HTERT RPE-1 (cell line): Measurements from ENCODE around the gene PARN.

Experiments
- in situ Hi-C: fragments of 300-500 bp; cut with MboI; formaldehyde crosslinking; loops from 4 replicates; pipeline ENCODE4 v1.14.3; 2020; ENCODE audit warnings: low sequenced_read_pairs

Gene PARN

DNA sequence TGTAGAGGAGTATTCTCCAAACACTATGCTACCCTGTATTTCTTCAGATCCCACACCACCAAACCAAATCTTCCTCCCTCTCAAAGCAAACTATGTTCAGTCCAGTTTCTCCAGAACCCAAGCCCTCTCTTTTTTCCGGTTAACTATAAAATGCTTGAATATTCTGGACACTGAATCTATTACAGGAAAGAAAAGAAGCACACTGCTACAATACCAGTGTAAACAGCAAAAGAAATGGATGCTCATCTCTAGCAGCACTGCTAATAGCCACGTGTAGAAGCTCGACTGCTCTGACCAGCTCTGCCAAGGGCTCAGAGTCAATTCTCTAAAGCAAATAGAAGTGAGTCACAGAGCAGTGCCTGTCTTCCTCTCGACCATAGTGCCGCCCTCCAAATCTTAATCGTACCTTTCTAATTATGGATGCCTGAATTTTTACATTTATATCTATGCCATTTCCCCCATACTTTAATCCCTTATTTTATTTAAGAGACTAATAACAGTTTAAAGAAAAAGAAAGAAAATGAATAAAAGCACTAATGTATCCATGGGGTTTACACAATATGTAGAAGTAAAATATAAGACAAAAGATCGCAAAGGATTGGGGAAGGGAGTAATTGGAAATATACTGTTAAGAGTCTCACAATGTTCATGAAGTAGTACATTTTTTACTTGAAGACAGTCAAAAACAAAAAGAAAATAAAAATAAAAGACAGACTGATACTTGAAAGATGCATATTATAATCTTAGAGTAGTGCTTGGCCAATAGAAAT is 154.5 kb downstream of the PARN start:
- in situ Hi-C loops: no loop called here

DNA sequence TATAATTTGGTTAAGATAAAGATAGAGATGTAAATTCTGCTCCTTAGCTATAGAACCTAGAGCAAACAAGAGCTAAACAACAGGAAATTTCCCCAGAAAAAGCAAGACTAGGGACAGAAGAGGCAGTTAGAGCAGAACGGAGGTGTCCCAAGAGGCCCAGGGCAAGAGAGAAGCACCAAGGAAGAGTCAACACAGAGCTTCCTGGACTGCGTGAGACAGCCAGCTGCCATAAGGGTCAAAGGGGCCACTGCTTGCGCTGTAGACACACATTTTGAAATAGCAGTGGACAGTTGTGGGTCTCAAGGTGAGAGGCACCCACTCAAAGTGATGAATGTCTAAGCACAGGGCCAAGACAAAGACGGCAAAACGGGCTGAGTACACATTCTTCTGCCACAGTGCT is 156.6 kb downstream of the PARN start:
- in situ Hi-C loops: no loop called here

DNA sequence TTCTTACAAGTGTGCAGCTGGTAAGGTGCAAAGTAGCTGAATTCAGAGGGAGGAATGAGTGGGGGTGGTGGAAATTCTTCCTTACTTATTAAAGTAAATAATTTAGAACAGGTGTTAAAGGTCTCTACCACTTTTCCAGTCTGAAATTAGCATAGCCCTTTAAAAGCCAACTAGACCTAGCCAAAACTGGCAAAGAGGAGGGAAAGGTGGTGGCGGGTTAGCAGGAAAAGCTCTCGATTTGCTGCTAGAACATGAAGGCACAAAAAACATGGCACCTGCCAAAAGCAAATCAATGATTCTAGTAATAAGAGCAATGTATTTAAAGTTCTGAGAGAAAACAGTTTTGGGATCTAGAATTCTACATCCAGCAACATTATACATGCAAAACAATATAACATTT is 157.7 kb downstream of the PARN start:
- in situ Hi-C loops: no loop called here

DNA sequence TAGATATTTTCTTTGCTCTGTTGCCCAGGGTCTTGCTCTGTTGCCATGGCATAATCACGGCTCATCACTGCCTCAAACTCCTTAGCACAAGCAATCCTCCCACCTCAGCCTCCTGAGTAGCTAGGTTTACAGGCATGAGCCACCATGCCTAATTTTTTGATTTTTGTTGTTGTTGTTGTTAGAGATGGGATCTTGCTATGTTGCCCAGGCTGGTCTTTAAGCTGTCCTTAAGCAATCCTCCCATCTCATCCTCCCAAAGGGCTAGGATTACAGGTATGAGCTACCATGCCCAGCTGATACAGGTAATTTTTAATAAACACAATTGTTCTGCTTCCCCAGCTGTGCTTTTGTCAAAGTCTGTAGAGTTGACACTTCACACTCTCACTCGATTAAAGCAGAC is 159.3 kb downstream of the PARN start:
- in situ Hi-C loops: no loop called here

DNA sequence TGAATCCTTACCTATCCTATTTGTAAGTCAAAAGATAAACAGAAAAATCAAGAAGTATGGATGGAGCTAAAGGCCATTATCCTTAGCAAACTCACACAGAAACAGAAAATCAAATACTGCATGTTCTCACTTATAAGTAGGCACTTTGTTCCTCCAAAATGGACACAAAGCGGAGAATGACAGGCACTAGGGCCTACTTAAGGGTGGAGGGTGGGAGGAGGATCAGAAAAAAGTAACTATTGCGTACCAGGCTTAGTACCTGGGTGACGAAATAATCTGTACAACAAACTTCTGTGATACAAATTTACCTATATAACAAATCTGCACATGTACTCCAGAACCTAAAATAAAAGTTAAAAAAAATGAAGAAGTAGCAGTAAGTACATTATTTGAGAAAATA is 164.3 kb downstream of the PARN start:
- in situ Hi-C loops: no loop called here

DNA sequence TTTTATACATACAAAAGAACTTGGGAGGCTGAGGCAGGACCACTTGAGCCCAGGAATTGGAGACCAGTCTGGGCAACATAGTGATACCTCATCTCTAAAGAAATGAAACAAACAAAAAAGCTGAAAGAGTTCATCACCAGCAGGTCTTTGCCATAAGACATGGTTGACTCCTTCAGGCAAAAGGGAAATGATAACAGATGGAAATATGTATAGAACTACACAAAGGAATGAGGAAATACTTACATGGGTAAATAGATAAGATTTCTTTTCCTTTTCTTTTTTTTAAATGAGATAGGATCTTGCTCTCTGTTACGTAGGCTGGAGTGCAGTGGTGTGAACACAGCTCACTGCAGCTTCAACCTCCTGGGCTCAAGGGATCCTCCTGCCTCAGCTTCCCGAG is 165.3 kb downstream of the PARN start:
- in situ Hi-C loops: no loop called here

DNA sequence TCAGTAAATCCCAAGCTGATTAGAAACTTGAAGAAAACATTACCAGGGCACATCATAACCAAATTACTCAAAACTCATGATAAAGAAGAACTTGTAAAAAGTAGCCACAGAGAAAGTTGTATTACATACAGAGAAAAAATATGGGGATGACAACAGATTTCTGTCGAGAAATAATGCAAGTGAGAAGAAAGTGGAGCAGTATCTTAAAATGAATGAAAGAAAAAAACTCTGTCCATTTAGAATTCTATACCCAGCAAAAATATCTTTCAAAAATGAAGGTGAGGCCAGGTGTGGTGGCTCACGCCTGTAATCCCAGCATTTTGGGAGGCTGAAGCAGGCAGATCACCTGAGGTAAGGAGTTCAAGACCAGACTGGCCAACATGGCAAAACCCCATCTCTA is 165.9 kb downstream of the PARN start:
- in situ Hi-C loops: no loop called here

DNA sequence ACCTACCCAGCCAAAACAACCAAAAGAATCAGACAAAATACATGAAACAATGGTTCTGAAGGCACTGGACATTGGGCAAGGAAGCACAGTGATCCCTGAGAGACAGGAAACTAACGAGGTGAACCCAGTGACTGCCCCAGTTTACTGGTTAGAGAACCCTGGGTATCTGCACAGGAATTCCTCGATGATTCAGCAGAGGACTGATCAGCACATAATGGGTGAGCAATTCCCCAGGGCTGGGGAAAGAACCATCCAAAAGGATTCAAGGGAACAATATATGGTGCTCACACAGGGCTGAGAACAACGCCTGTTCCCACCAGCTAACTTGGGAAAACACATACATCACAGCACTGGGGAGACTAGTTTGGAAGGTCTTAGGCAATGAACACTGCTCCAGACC is 167.2 kb downstream of the PARN start:
- in situ Hi-C loops: no loop called here

DNA sequence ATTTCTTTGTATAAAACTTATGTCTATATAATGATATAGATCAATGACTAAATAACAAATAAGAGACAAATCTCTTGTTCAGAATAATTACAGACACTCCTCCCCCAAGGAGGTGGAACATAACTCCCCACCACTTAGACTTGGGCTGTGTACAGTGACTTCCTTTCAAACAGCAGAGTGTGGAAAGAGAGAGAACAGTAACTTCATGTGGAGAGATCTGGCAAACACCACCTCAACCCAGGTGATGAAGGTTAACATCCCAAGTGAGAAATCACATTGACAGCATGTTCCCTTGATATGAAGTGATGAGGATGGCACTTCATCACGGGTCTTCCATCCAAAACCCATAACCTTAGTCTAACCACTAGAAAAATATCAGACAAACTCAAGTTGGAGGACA is 169.3 kb downstream of the PARN start:
- in situ Hi-C loops: no loop called here

DNA sequence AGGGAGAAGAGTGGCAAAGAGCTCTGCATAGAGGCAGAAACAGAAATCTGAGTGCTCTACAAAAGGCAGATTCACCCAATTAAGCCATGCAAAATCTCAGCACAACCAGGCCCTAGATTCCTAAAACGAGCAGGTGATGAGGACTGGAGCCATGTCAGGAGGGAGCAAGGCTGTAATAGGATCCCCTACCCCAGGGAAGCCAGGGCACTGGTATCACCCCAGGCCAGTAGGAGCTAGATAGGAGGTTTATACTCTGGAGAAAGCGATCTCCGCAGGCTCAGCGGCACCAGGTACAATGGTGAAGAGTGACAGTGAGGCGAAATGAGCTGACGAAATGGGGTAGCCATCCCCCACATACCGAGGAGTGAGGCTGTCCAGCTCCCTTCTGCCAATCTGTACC is 171.5 kb downstream of the PARN start:
- in situ Hi-C loops: no loop called here

DNA sequence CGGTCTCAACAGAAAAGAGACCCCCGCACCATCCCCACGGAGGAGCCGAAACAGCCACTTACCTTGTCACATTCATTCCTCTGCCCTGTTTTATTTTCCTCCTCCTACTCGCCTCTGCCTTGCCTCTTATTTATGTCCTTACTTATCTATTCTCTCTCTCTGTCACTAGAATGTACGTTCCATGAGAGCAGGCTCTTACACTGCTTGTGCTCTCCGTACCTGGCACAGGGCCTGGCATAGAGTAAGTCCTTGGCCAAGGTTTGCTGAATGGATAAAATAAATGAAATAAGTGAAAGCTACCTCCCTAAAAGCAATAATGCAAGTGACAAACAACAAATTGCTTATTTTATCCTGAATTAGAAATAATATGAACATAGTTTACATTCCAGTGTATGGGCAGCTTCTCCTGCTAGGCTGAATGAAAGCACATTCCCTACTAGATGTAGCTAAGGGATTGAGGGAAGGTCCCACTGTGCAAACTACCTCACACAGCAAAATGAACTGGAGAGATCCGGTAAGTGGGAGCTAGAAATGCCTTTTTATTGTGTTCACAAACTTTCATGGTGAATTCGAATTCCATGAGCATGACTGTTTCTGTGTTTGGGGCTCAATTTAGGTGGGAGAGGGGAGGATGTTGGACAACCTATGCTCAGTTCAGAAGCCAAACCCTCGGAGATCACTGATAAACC is 173.1 kb downstream of the PARN start:
- in situ Hi-C loops: no loop called here

DNA sequence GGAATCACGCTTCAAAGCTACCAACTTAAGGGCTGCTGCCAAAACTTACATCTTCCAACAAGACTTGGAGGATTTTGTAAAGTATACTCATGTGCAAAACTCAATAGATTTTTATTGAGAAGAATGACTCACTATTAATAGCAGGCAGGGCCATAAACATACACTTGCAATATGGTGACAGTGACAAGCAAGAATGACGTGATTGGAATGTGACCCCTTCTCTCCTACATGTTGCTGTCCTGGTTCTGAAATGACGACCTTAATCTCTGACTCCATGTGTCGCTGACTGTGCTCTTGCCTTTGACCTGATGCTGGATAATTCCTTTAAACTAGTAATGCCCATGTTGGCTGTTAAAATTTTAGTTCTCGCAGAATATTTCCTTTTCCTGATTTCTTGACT is 174.5 kb downstream of the PARN start:
- in situ Hi-C loops: no loop called here

DNA sequence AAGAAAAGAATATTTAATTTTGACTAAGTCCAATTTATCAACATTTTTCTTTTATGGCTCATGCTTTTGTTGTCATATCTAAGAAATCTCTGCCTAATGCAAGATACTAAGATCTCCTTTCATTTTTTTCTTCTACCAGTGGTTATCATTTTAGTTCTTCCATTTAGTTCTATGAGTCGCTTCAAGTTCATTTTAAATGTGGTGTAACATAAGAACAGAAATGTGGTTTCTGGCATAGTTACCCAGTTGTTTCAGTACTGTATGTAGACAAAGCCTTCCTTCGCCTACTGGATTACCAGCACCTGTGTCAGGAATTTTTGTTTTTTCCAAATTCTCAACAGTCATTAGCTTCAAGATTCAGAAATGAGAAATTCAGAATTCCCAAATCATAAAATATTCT is 175.7 kb downstream of the PARN start:
- in situ Hi-C loops: no loop called here

DNA sequence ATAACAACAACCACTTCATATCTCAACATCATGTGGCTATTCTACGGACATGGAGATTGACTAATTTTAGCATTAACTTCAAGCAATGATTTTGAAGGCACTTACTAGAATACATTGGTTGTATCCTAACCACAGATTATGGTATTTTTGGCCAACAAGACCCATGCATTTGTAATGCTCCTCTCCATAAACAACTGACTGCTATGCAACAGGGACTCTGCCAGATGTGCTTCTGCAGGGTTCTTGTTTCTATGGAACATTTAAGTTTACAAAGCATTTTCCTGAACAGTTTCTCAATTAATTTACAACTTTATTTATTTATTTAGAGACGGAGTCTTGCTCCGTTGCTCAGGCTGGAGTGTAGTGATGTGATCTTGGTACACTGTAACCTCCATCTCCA is 178.0 kb downstream of the PARN start:
- in situ Hi-C loops: no loop called here

DNA sequence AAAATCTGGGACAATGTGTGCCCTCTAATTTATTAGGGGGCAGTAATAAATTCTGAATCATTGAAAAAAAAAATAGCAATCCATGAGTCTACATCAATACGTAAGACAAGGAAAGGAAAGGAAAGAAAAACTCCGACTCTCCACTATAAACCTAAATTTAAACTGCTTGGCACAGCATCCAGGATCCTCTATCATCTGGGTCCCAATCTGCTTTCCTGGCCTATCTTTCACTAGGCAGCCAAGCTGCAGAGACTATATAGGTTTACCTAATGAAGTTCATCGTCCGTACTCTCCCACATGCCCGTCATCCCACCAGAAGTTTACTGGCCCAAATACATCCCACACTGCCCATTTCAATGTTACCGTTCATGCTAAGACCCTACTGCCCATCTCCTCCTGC is 179.2 kb downstream of the PARN start:
- in situ Hi-C loops: no loop called here

DNA sequence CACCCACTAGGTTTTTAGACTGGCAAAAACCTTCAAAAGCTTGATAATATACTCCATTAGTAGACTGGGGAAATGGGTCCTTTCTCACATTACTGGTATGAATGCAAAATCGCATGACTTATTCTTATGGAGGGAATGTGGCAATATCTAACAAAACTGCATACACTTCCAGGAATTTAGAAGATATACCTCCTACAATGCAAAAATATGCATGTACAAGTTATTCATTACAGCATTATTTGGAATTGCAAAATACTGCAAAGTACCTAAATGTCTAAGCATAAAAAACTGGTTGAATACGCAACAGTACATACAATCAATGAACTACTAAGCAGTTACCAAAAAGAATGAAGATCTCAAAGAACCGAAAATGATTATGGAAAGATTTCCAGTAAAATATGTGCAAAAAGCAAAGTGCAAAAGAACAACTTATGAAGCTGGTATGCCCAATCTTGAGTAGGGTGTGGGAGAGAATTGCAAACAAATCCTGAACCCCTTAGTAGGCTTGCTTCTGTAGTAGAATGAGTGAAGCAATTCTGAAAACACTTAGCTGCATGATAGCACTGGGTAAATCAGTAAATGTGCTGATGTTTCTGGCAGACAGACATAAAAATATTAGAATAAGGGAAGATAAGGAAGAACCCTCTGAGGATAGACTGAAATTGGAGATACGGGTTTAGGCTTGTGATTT is 180.1 kb downstream of the PARN start:
- in situ Hi-C loops: no loop called here

DNA sequence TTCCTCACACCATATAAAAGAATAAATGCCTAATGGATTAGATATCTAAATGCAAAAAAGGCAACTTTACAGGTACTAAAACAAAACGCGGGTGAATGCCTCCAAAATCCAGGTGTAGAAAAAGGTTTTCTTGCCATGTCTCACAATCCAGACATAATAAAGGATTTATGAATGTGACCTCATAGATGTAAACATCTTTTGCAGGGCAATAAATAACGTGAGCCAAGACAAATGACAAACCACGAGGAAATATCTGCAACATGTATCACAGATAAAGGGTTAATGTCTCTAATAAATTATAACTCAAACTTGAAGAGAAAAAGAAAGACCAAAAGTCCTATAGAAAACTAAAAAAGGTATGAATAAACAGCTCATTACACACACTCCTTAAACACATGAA is 180.7 kb downstream of the PARN start:
- in situ Hi-C loops: no loop called here

DNA sequence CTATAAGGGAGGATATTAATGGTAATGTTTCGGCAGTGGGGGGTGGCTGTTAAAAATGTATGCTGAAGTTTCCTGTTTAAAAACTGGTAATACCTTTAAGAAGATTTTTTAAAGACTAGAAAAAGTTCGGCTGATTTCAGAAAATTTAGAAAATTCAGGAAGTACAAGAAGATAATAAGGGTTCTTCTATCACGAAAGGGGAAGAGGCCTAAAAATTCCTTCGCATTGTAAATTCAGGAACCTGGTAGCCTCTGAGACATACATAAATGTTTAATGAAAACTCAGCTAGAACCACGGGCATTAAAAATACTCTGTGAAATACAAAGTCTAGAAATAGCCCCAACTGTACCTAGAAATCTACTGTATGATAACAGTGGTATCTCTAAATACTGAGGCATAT is 181.2 kb downstream of the PARN start:
- in situ Hi-C loops: no loop called here

DNA sequence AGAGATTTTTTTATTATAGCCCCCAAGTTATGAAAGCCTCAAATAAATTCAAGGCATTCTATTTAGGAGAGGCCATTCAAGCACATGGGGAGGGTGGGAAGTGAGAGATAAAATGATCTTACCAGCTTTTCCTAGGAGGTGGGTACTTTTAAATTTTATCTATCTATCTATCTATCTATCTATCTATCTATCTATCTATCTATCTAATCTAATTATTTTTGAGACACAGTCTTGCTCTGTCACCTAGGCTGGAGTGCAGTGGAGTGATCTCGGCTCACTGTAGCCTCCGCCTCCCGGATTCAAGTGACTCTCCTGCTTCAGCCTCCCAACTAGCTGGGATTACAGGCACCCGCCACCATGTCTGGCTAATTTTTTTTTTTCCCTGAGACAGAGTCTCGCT is 182.3 kb downstream of the PARN start:
- in situ Hi-C loops: no loop called here

DNA sequence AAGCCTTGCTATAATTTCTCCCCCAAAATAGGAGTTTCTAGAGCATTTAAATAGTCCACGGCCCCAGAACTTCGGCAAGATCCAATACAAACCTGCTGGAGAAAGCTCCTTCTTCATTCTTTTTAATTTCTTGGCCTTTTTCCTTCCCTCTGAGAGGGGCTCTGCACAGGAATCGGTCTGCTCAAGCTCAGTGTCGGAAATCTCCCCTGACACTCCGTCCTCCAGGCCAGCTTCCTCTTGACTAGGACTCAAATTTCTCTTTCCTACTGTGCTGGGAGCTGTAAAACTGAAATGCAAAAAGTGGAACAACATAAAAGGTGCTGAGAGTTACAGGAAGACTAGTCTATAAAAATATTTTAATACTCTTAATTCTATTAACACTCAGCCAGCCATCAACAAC is 183.3 kb downstream of the PARN start:
- in situ Hi-C loops: no loop called here

DNA sequence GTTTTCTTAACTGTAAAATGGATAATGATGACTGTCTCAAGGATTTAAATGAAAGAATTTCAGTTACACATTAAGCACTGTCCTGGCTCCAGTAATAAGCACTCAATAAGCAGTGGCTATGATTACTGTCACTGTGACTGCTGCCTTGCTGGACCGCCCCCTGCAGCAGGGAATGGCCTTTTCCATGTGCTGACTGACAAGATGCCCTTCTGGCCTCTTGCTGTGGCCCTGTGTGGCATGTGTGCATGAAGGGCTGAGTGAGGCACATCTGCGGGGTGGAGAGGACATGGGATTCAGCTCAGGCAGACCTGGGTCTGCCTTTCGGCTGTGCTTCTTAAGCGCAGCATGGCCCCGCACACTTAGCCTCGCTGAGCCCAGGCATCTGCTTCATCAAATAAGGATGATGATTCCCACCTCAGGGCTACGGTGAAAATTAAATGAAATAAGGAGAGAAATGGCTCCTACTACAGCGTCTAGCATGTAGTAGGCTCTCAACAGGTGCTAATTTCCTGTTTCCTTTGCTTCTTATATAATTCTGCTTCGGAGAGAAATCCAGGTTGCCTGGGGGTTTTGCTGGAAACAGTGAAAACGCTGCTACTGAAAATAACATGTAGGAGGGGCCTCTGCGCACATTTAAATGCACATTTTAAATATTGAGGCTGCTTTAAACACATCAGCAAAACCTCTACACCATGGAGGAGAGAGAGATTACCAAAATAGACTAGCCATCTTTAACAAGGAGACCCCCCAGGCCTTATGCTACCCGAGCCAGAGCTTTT is 183.9 kb downstream of the PARN start:
- in situ Hi-C loops: no loop called here
